SH-SY5Y (cell line): Measurements from ENCODE around the gene MYCBPAP.

ENCODE experiments used
- GATA2 ChIP-seq: IDR thresholded peaks from 2 replicates; pipeline ENCODE4 v1.6.1; 2011; ENCODE audit warnings: mild to moderate bottlenecking, low read depth, low read length
- GATA3 ChIP-seq: IDR thresholded peaks from 2 replicates; pipeline ENCODE4 v1.6.1; 2011; ENCODE audit warnings: low read depth, mild to moderate bottlenecking, low read length, moderate library complexity

GRCh38 chr17:50551433-50551815 lies 43.2 kb downstream of the MYCBPAP start:
- TF ChIP-seq GATA3 = no peak
- TF ChIP-seq GATA2 = no peak
